ENCODE data around the gene MORN4. TPM values are rescaled to one million over a fixed set of nuclear protein-coding genes. Genes with fewer than 3 reads are reported as not detected.

MORN4 gene
- total and polyA plus RNA-seq, 9 of the 15 experiments (the other 6 are each of a cell fraction or from before 2014, with no cell fraction given): 8.3 to 23.9 (median 11.7) TPM

DNA sequence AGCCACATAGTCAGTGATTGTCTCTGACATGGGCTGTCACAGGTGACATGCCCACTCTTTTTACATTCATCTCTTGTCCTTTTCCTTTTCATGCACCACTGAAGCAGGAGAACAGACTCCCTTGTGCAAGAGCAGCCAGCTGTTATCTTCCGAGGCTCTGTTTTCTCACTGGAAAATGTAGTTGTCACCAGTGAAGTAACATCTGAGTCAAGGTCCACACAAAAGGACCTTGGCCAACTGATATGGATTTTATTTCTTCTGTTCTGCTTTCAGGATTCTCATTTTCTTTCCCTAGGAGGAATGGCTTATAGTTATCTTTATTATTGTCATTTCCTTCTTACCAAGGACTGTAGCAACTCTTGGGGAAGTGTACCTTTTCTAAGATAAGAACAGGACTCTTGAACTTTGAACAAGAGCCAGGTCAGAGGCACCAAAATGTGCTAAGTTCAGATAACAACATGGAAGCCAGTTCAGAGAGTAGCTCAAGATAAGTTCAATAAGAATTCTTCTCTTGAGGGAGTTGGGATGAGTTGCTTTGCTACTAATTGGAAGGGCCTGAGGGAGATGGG lies 31.1 kb upstream of the MORN4 start (continued):
- TF ChIP-seq, protein P1, sequence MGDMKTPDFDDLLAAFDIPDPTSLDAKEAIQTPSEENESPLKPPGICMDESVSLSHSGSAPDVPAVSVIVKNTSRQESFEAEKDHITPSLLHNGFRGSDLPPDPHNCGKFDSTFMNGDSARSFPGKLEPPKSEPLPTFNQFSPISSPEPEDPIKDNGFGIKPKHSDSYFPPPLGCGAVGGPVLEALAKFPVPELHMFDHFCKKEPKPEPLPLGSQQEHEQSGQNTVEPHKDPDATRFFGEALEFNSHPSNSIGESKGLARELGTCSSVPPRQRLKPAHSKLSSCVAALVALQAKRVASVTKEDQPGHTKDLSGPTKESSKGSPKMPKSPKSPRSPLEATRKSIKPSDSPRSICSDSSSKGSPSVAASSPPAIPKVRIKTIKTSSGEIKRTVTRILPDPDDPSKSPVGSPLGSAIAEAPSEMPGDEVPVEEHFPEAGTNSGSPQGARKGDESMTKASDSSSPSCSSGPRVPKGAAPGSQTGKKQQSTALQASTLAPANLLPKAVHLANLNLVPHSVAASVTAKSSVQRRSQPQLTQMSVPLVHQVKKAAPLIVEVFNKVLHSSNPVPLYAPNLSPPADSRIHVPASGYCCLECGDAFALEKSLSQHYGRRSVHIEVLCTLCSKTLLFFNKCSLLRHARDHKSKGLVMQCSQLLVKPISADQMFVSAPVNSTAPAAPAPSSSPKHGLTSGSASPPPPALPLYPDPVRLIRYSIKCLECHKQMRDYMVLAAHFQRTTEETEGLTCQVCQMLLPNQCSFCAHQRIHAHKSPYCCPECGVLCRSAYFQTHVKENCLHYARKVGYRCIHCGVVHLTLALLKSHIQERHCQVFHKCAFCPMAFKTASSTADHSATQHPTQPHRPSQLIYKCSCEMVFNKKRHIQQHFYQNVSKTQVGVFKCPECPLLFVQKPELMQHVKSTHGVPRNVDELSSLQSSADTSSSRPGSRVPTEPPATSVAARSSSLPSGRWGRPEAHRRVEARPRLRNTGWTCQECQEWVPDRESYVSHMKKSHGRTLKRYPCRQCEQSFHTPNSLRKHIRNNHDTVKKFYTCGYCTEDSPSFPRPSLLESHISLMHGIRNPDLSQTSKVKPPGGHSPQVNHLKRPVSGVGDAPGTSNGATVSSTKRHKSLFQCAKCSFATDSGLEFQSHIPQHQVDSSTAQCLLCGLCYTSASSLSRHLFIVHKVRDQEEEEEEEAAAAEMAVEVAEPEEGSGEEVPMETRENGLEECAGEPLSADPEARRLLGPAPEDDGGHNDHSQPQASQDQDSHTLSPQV (IDR thresholded peaks at IDR 0.05): peak; percentile 68; the same call in 1 of the 2 replicates
- TF ChIP-seq SAFB (IDR thresholded peaks at IDR 0.05; ENCODE audit: borderline replicate concordance, low read depth, low read length) (no peak), SNIP1 (IDR thresholded peaks at IDR 0.05; ENCODE audit: low read depth) (no peak), SMARCA5 (IDR thresholded peaks at IDR 0.05) (peak; percentile 51; the same call in 1 of the 2 replicates), SPI1 (IDR thresholded peaks at IDR 0.05; ENCODE audit: borderline replicate concordance, low read depth, low read length) (peak; percentile 68; the same call in 1 of the 2 replicates), ADNP (tag; IDR thresholded peaks at IDR 0.05) (peak; percentile 45; the same call in 1 of the 2 replicates), ZNF584 (CRISPR knock-in tag; IDR thresholded peaks at IDR 0.05; ENCODE audit: low read depth) (0 out of 2 replicates have a peak, but pooled peaks have one; percentile 20), KLF6 (CRISPR knock-in tag; IDR thresholded peaks at IDR 0.05; ENCODE audit: borderline replicate concordance) (no peak; the same call in 1 of the 2 replicates), SMAD4 (CRISPR knock-in tag; conservative IDR thresholded peaks at IDR 0.05) (peak; percentile 61; the same call in 1 of the 2 replicates), MYBL2 (IDR thresholded peaks at IDR 0.05; ENCODE audit: low read depth) (no peak), MYBL2 (CRISPR knock-in tag; IDR thresholded peaks at IDR 0.05; ENCODE audit: borderline replicate concordance) (no peak), TEAD1 (CRISPR knock-in tag; IDR thresholded peaks at IDR 0.05) (no peak)
- TF ChIP-seq, protein P2, sequence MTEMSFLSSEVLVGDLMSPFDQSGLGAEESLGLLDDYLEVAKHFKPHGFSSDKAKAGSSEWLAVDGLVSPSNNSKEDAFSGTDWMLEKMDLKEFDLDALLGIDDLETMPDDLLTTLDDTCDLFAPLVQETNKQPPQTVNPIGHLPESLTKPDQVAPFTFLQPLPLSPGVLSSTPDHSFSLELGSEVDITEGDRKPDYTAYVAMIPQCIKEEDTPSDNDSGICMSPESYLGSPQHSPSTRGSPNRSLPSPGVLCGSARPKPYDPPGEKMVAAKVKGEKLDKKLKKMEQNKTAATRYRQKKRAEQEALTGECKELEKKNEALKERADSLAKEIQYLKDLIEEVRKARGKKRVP (CRISPR knock-in tag; IDR thresholded peaks at IDR 0.05): no peak
- TF ChIP-seq, protein P3, sequence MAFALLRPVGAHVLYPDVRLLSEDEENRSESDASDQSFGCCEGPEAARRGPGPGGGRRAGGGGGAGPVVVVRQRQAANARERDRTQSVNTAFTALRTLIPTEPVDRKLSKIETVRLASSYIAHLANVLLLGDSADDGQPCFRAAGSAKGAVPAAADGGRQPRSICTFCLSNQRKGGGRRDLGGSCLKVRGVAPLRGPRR (CRISPR knock-in tag; IDR thresholded peaks at IDR 0.05): no peak
- TF ChIP-seq, protein P4, sequence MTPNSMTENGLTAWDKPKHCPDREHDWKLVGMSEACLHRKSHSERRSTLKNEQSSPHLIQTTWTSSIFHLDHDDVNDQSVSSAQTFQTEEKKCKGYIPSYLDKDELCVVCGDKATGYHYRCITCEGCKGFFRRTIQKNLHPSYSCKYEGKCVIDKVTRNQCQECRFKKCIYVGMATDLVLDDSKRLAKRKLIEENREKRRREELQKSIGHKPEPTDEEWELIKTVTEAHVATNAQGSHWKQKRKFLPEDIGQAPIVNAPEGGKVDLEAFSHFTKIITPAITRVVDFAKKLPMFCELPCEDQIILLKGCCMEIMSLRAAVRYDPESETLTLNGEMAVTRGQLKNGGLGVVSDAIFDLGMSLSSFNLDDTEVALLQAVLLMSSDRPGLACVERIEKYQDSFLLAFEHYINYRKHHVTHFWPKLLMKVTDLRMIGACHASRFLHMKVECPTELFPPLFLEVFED (CRISPR knock-in tag; conservative IDR thresholded peaks at IDR 0.05): no peak
- TF ChIP-seq, protein P5, sequence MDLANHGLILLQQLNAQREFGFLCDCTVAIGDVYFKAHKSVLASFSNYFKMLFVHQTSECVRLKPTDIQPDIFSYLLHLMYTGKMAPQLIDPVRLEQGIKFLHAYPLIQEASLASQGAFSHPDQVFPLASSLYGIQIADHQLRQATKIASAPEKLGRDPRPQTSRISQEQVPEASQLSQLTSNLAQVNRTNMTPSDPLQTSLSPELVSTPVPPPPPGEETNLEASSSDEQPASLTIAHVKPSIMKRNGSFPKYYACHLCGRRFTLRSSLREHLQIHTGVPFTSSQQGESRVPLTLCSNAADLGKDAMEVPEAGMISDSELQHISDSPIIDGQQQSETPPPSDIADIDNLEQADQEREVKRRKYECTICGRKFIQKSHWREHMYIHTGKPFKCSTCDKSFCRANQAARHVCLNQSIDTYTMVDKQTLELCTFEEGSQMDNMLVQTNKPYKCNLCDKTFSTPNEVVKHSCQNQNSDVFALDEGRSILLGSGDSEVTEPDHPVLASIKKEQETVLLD (IDR thresholded peaks at IDR 0.05): peak; percentile 53; the same call in 1 of the 2 replicates
- TF ChIP-seq, protein P6, sequence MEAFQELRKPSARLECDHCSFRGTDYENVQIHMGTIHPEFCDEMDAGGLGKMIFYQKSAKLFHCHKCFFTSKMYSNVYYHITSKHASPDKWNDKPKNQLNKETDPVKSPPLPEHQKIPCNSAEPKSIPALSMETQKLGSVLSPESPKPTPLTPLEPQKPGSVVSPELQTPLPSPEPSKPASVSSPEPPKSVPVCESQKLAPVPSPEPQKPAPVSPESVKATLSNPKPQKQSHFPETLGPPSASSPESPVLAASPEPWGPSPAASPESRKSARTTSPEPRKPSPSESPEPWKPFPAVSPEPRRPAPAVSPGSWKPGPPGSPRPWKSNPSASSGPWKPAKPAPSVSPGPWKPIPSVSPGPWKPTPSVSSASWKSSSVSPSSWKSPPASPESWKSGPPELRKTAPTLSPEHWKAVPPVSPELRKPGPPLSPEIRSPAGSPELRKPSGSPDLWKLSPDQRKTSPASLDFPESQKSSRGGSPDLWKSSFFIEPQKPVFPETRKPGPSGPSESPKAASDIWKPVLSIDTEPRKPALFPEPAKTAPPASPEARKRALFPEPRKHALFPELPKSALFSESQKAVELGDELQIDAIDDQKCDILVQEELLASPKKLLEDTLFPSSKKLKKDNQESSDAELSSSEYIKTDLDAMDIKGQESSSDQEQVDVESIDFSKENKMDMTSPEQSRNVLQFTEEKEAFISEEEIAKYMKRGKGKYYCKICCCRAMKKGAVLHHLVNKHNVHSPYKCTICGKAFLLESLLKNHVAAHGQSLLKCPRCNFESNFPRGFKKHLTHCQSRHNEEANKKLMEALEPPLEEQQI (IDR thresholded peaks at IDR 0.05): peak; percentile 86
